GM12891 (cell line): Measurements from ENCODE around the gene ZNF135.

Source experiments
- POLR2A ChIP-seq: IDR thresholded peaks from 2 replicates; pipeline ENCODE4 v1.6.1; 2011; ENCODE audit warnings: low read depth, low read length, control low read depth
- POLR2AphosphoS5 ChIP-seq: IDR thresholded peaks from 2 replicates; pipeline ENCODE4 v1.6.1; 2011; ENCODE audit warnings: low read depth, low read length, control low read depth
- POU2F2 ChIP-seq: IDR thresholded peaks from 2 replicates; pipeline ENCODE4 v1.6.1; 2011; ENCODE audit warnings: low read depth, mild to moderate bottlenecking, control low read depth, low read length, moderate library complexity
- SPI1 ChIP-seq: IDR thresholded peaks from 2 replicates; pipeline ENCODE4 v1.6.1; 2011; ENCODE audit warnings: low read depth, low read length, control low read depth
- TAF1 ChIP-seq: IDR thresholded peaks from 2 replicates; pipeline ENCODE4 v1.6.1; 2011; ENCODE audit warnings: low read depth, low read length, control low read depth

GRCh38 chr19:58044886-58045285 is 14.2 kb upstream of the ZNF135 start:
- TF ChIP-seq POLR2A (no peak), POLR2AphosphoS5 (no peak), POU2F2 (no peak), TAF1 (no peak), SPI1 (no peak)
